Measurements from ENCODE around the gene TRA2B.

DNA sequence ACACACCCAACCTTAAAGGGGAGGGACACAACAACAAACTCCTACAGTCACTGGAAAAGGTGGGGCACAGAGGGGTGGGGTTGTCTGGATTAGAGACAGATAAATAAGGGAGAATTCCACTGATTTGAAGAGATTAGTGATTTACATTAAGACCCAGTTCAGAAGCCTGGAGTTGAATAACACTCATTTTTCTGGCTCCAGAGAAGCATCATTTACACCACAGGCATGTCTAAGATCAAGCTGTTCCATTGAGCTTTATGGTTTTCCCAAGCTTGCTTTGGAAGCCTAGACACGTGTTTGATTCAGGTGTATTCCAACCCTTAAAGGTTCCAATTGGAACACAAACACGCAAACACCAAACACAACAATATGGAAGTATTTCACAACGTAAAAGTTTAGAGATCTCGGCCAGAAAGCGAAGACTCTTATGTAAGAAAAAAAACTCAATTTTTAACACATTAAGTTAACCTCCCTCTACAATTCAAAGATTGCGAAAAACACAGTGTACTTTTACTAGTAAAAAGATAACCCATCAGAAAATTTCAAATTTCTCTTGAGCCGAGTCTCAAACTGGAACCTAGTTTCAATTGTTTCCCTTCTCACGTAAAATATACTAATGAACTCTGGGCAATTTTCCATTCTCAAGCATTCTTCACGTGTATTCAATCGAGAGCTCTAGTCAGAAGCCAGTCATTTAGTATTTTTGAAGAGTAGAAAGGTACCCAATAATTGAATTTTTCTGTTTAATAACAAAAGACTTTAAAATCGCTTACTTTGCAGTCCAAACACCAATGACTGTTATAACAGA lies 2.1 kb downstream of the TRA2B start:
- TF ChIP-seq, protein P1, sequence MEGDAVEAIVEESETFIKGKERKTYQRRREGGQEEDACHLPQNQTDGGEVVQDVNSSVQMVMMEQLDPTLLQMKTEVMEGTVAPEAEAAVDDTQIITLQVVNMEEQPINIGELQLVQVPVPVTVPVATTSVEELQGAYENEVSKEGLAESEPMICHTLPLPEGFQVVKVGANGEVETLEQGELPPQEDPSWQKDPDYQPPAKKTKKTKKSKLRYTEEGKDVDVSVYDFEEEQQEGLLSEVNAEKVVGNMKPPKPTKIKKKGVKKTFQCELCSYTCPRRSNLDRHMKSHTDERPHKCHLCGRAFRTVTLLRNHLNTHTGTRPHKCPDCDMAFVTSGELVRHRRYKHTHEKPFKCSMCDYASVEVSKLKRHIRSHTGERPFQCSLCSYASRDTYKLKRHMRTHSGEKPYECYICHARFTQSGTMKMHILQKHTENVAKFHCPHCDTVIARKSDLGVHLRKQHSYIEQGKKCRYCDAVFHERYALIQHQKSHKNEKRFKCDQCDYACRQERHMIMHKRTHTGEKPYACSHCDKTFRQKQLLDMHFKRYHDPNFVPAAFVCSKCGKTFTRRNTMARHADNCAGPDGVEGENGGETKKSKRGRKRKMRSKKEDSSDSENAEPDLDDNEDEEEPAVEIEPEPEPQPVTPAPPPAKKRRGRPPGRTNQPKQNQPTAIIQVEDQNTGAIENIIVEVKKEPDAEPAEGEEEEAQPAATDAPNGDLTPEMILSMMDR (IDR thresholded peaks at IDR 0.05): no peak
- TF ChIP-seq POLR2A (IDR thresholded peaks at IDR 0.05): no peak
